Astrocyte of the cerebellum (primary cell): ENCODE data around the gene PLXNA2.

Experiments used
- DNase-seq: peaks from one replicate; pipeline ENCODE4 v3.0.0-alpha.2; 2011; ENCODE audit warnings: low read depth
- H3K4me3 ChIP-seq: 2 replicates; pipeline ENCODE4 v1.5.1; 2011; ENCODE audit warnings: mild to moderate bottlenecking, low read depth, low read length, moderate library complexity
- in situ Hi-C: cut with HindIII; loops from 2 replicates; pipeline ENCODE4 v1.10.0; 2017; ENCODE audit warnings: low sequenced_read_pairs
- TF ChIP-seq, protein P1 (sequence below): IDR thresholded peaks from 2 replicates; pipeline ENCODE4 v1.5.1; 2012; ENCODE audit warnings: low read length, low read depth, moderate library complexity, mild to moderate bottlenecking; ENCODE audit errors: missing control alignments

Gene PLXNA2

DNA sequence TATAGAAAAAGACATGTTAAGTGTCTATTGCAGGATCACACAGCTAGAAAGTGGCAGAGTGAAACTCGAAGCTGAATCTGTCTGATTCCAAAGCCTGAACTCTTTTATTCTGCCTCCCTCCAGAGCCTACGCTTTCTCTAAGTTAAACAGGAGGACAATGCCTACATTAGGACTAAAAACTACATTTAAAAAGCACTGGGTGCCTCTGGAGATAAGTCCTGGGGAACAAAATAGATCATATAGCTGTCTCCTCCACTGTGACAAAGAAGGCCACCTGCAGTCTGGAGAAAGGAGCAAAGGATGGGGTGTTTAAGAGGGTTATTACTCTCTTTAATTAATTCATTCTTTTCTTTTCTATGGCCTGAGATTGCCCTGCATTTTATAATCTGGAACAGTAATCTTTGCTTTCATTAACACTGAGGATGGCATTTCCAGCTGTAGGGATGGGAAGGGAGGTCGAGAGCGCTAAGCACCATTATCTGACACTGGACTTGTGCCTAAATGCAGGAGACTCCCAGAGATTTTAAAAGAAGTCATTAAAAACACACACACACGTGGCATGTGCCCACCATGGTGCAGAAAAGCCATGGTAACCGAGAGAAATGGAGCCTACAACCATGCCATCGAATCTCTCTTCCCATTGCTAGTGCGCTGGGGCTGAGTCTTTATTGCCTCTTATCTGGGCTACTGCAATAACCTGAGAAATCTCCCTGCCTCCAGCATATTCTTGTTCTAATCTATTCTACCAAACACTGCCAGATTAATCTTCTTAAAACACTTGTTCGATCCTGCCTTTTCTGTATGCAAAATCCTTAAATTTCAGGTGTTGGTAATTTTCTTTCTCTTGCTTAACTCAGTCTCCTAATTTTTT lies 92.2 kb downstream of the PLXNA2 start:
- H3K4me3 ChIP-seq = no peak overlapping the region
- TF ChIP-seq, protein P1, sequence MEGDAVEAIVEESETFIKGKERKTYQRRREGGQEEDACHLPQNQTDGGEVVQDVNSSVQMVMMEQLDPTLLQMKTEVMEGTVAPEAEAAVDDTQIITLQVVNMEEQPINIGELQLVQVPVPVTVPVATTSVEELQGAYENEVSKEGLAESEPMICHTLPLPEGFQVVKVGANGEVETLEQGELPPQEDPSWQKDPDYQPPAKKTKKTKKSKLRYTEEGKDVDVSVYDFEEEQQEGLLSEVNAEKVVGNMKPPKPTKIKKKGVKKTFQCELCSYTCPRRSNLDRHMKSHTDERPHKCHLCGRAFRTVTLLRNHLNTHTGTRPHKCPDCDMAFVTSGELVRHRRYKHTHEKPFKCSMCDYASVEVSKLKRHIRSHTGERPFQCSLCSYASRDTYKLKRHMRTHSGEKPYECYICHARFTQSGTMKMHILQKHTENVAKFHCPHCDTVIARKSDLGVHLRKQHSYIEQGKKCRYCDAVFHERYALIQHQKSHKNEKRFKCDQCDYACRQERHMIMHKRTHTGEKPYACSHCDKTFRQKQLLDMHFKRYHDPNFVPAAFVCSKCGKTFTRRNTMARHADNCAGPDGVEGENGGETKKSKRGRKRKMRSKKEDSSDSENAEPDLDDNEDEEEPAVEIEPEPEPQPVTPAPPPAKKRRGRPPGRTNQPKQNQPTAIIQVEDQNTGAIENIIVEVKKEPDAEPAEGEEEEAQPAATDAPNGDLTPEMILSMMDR = no peak

DNA sequence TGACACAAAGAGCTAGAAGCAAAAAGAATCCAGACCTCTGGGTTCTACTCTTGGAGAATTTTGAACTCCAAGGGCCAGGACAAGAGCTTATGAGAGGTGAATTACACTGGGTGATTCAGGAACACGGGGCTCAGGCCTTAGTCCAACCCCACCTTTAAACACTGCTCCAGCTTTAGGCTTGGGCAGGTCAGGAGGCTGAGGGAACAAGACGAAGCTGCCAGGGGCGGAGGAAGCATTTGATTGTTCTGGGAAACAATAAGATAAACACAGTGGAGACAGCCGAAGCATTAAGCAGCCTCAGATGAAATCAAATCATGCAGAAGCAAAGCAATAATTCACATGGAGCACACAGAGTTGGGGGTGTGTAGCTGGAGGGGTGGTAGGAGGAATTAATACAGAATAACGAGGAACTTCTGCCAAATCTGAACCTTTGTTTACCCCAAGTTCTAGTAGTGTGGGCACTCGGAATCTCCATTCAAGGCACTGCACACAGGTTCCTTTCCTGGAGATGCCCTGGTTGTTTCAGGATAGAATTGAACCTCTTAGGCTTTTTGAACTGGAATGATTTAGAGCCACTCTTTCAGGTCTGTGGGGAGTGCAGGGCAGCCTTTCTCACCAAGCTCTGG lies 93.2 kb downstream of the PLXNA2 start:
- TF ChIP-seq, protein P1 = no peak
- DNase-seq = no peak
- in situ Hi-C loops = no loop called here
- no peak overlapping the region for H3K4me3 ChIP-seq

More for the DNA sequence above, 92.2 kb downstream of the PLXNA2 start:
- no peak for DNase-seq
- in situ Hi-C loops = no loop called here

DNA sequence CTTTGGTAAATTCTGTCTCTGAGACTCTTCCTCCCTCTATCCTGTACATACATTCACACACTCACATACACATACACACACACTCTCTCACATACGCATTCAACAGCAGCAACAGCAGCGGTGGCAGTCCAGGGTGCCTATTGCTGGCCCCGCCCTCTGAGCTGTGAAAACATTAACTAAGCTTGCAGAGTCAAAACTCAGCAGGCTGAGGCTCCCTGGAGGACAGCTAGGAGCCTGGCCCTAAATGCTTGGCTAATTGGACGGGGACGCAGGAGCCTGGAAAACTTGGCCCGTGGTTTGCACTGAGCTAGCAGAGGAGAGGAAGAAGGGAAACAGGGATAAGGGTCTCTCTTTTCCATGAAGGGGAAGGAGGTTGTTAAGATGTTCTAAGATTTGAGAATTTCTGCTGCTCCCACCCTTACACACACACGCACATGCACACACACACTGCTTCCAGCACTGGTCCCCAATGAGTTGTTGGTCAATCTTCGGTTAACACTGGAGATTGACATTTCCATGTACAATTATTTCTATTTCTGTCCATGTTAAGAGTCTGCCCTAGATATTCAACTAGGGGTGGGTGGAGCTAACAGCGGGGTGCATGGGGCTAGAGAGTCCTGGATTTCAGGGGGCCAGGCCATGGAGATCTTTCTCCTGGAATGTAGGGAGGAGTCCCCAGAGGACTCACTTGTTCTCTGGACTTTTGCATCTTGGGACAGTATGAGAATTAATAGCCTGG lies 94.2 kb downstream of the PLXNA2 start:
- no peak overlapping the region for H3K4me3 ChIP-seq
- in situ Hi-C loops = no loop called here
- TF ChIP-seq, protein P1 = no peak
- no peak for DNase-seq

DNA sequence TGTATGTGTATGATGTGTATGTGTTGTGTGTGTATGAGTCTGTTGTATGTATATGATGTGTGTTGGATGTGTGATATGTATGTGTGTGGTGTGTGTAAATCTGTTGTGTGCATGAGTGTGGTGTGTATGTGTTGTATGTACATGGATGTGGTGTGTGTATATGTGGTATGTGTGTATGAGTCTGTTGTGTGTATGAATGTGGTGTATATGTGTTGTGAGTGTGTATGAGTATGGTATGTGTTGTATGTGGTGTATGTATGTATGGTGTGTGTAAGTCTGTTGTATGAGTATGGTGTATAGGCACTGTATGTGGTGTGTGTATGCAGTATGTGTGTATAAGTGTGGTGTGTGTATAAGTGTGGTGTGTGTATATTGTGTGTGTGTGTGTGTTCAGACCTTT lies 95.0 kb downstream of the PLXNA2 start:
- DNase-seq = no peak
- in situ Hi-C loops = no loop called here
- TF ChIP-seq, protein P1 = no peak
- no peak overlapping the region for H3K4me3 ChIP-seq

DNA sequence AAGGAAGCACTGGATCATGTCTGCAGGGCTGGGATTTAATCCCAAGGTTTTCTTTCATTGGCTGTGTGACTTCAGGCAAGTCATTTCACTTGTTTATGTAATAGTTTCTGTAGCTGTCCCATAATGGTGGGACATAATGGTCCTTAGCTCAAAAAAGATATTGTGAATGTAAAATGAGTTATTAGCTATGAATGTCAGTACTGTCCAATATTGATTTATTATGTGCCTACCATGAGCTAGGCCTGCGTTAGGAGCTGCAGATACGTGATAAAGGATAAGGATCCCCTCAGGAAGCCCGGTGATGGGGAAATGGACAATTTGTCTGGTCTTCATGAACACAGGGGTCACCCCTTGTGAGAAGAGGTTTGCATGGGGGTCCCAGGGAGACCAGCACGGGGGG lies 95.8 kb downstream of the PLXNA2 start:
- H3K4me3 ChIP-seq = no peak overlapping the region
- TF ChIP-seq, protein P1 = no peak
- in situ Hi-C loops = no loop called here
- DNase-seq = no peak

DNA sequence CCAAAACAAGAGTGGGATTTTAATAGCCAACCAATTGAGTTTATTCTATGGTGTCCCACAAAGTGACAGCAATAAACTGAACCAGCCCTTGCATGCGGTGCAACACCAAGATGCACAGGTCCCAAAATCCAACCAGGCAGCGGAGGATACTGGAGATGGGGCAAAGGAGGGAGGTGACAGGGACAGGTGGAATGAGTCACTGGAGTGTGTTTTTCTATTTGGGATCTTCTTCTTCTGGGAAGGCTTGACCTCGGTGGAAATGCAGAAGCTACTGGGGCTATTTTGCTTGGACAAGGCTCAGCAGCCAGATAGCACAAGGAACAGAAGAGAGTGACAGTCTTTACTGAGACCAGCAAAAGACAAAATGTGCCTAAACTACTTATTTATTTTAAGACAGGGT lies 97.5 kb downstream of the PLXNA2 start:
- no peak overlapping the region for H3K4me3 ChIP-seq
- in situ Hi-C loops = no loop called here
- TF ChIP-seq, protein P1 = no peak
- DNase-seq = no peak
